IMR-90 (cell line): ENCODE results near the gene VOPP1. TPM values are rescaled to one million over a fixed set of nuclear protein-coding genes. Genes with fewer than 3 reads are reported as not detected.

Source experiments
- ATAC-seq: fragments of 200-7000 bp; cut with Tn5 transposase; 2 replicates; pipeline ENCODE4 v1.9.1; 2020; ENCODE audit warnings: low read depth, mild to moderate bottlenecking, moderate library complexity
- BruUV-seq: library from RNA; stranded (reverse); fragments of 400-500 nt; replicated peaks from 2 replicates; lab custom pipeline; 2021; lab: Mats Ljungman, UMichigan
- CTCF ChIA-PET: fragments of 300-600 bp; formaldehyde crosslinking; extraction: SDS; loops from one replicate; lab custom pipeline; 2021; ENCODE audit warnings: antibody characterized with exemption; lab: Yijun Ruan, JAX
- POLR2A ChIA-PET: fragments of 300-600 bp; sonication (Branson Sonifier 250); formaldehyde crosslinking; loops from one replicate; lab custom pipeline; 2022; ENCODE audit warnings: antibody characterized with exemption; ENCODE audit not compliant: unreplicated experiment; lab: Charles Lee
- DNase-seq: peaks from one replicate; pipeline ENCODE4 v3.0.0; 2013
- H2AFZ ChIP-seq: replicated peaks from 2 replicates; pipeline ENCODE3; 2013; ENCODE audit warnings: low read length, mild to moderate bottlenecking; ENCODE audit not compliant: poor library complexity
- H2AK5ac ChIP-seq: 2 replicates; pipeline ENCODE4 v1.6.1; 2013; ENCODE audit warnings: low read depth, low read length, inconsistent platforms
- H2AK9ac ChIP-seq: replicated peaks from 2 replicates; pipeline ENCODE3; 2013; ENCODE audit warnings: mild to moderate bottlenecking, low read depth, low read length, moderate library complexity; ENCODE audit not compliant: poor library complexity
- H2BK120ac ChIP-seq: 2 replicates; pipeline ENCODE4 v1.6.1; 2013; ENCODE audit warnings: low read depth, low read length, inconsistent platforms
- H2BK15ac ChIP-seq: 3 replicates; pipeline ENCODE4 v1.6.1; 2013; ENCODE audit warnings: low read depth, low read length, inconsistent platforms
- H2BK20ac ChIP-seq: 2 replicates; pipeline ENCODE4 v1.6.1; 2013; ENCODE audit warnings: low read depth, mild to moderate bottlenecking, inconsistent platforms, low read length, moderate library complexity
- H2BK5ac ChIP-seq: 2 replicates; pipeline ENCODE4 v1.6.1; 2013; ENCODE audit warnings: mild to moderate bottlenecking, low read depth, low read length, inconsistent platforms; ENCODE audit not compliant: poor library complexity, severe bottlenecking
- H3K14ac ChIP-seq: replicated peaks from 2 replicates; pipeline ENCODE4 v1.6.1; 2013; ENCODE audit warnings: low read depth, low read length, inconsistent platforms
- H3K18ac ChIP-seq: 2 replicates; pipeline ENCODE4 v1.6.1; 2013; ENCODE audit warnings: low read depth, low read length, control low read depth
- H3K23ac ChIP-seq: 2 replicates; pipeline ENCODE4 v1.6.1; 2013; ENCODE audit warnings: low read depth, low read length, inconsistent platforms
- H3K27ac ChIP-seq: 2 replicates; pipeline ENCODE4 v1.5.1; 2013; ENCODE audit warnings: mild to moderate bottlenecking, control low read depth, low read length; ENCODE audit not compliant: insufficient read depth
- H3K27me3 ChIP-seq: 2 replicates; pipeline ENCODE4 v1.6.1; 2013; ENCODE audit warnings: low read length; ENCODE audit not compliant: control insufficient read depth, insufficient read depth
- H3K36me3 ChIP-seq: 2 replicates; pipeline ENCODE4 v1.6.1; 2013; ENCODE audit warnings: low read length, mixed read lengths; ENCODE audit not compliant: control insufficient read depth, insufficient read depth
- H3K4ac ChIP-seq: 2 replicates; pipeline ENCODE4 v1.6.1; 2013; ENCODE audit warnings: low read depth, low read length, inconsistent platforms
- H3K4me1 ChIP-seq: 2 replicates; pipeline ENCODE4 v1.6.1; 2013; ENCODE audit warnings: low read length, mixed read lengths; ENCODE audit not compliant: control insufficient read depth, insufficient read depth
- H3K4me2 ChIP-seq: 2 replicates; pipeline ENCODE4 v1.6.1; 2013; ENCODE audit warnings: low read depth, mild to moderate bottlenecking, control low read depth, low read length, moderate library complexity
- H3K4me3 ChIP-seq: 2 replicates; pipeline ENCODE4 v1.5.1; 2013; ENCODE audit warnings: low read depth, mild to moderate bottlenecking, control low read depth, low read length, moderate library complexity; ENCODE audit not compliant: insufficient read depth
- H3K56ac ChIP-seq: 2 replicates; pipeline ENCODE4 v1.6.1; 2013; ENCODE audit warnings: low read length, inconsistent platforms; ENCODE audit not compliant: insufficient read depth; ENCODE audit errors: extremely low read depth
- H3K79me1 ChIP-seq, 2 experiments: 2 replicates each; pipeline ENCODE4 v1.6.1; 2013; ENCODE audit warnings: low read length in 2 of 2, inconsistent platforms in 1 of 2, low read depth in 1 of 2
- H3K9ac ChIP-seq: 2 replicates; pipeline ENCODE4 v1.6.1; 2013; ENCODE audit warnings: low read depth, low read length, control low read depth
- H3K9me1 ChIP-seq: 2 replicates; pipeline ENCODE4 v1.6.1; 2013; ENCODE audit warnings: low read length, inconsistent platforms; ENCODE audit not compliant: insufficient read depth
- H3K9me3 ChIP-seq: 2 replicates; pipeline ENCODE4 v1.6.1; 2013; ENCODE audit warnings: low read length; ENCODE audit not compliant: control insufficient read depth, insufficient read depth
- H4K20me1 ChIP-seq: 2 replicates; pipeline ENCODE4 v1.6.1; 2013; ENCODE audit warnings: low read length, inconsistent platforms; ENCODE audit not compliant: insufficient read depth
- H4K5ac ChIP-seq: 2 replicates; pipeline ENCODE4 v1.6.1; 2013; ENCODE audit warnings: mild to moderate bottlenecking, low read depth, low read length, control low read depth
- H4K8ac ChIP-seq, 2 experiments: 2 replicates each; pipeline ENCODE4 v1.6.1; 2013; ENCODE audit warnings: low read depth in 2 of 2, low read length in 2 of 2, control low read depth in 1 of 2, inconsistent platforms in 1 of 2
- H4K91ac ChIP-seq: 2 replicates; pipeline ENCODE4 v1.6.1; 2013; ENCODE audit warnings: low read depth, low read length, inconsistent platforms; ENCODE audit not compliant: insufficient read depth
- BHLHE40 ChIP-seq: fragments of 150-350 bp; IDR thresholded peaks from 2 replicates; pipeline ENCODE4 v1.6.1; 2016; ENCODE audit warnings: mild to moderate bottlenecking, low read depth, low read length
- CEBPB ChIP-seq: IDR thresholded peaks from 2 replicates; pipeline ENCODE4 v1.6.1; 2012; ENCODE audit warnings: low read depth, low read length, improper control_type of control experiment
- CHD1 ChIP-seq: IDR thresholded peaks from 2 replicates; pipeline ENCODE4 v1.6.1; 2012; ENCODE audit warnings: low read depth, low read length, improper control_type of control experiment
- CTCF ChIP-seq: conservative IDR thresholded peaks from 2 replicates; pipeline ENCODE4 v1.5.1; 2012; ENCODE audit warnings: mild to moderate bottlenecking, low read depth, low read length, improper control_type of control experiment
- FOS ChIP-seq: fragments of 150-350 bp; IDR thresholded peaks from 2 replicates; pipeline ENCODE4 v1.6.1; 2016; ENCODE audit warnings: low read depth, low read length
- MAFK ChIP-seq: IDR thresholded peaks from 2 replicates; pipeline ENCODE4 v1.6.1; 2012; ENCODE audit warnings: low read depth, low read length, improper control_type of control experiment
- MAZ ChIP-seq: IDR thresholded peaks from 2 replicates; pipeline ENCODE4 v1.6.1; 2012; ENCODE audit warnings: low read depth, mild to moderate bottlenecking, low read length, improper control_type of control experiment, moderate library complexity, borderline replicate concordance
- MXI1 ChIP-seq: IDR thresholded peaks from 2 replicates; pipeline ENCODE4 v1.6.1; 2012; ENCODE audit warnings: low read depth, mild to moderate bottlenecking, low read length, moderate library complexity, borderline replicate concordance
- NFE2L2 ChIP-seq: fragments of 150-350 bp; IDR thresholded peaks from 2 replicates; pipeline ENCODE4 v1.6.1; 2016; ENCODE audit warnings: low read depth, mild to moderate bottlenecking, low read length
- POLR2A ChIP-seq: IDR thresholded peaks from 2 replicates; pipeline ENCODE4 v1.6.1; 2012; ENCODE audit warnings: mild to moderate bottlenecking, low read depth, low read length
- RAD21 ChIP-seq: IDR thresholded peaks from 2 replicates; pipeline ENCODE4 v1.6.1; 2012; ENCODE audit warnings: low read length, improper control_type of control experiment
- RCOR1 ChIP-seq: IDR thresholded peaks from 2 replicates; pipeline ENCODE4 v1.6.1; 2012; ENCODE audit warnings: mild to moderate bottlenecking, low read length, improper control_type of control experiment; ENCODE audit not compliant: insufficient replicate concordance
- RFX5 ChIP-seq: IDR thresholded peaks from 2 replicates; pipeline ENCODE4 v1.8.0; 2012; ENCODE audit warnings: low read depth, mild to moderate bottlenecking, low read length, moderate library complexity
- SMC3 ChIP-seq: fragments of 150-350 bp; IDR thresholded peaks from 2 replicates; pipeline ENCODE4 v1.6.1; 2016; ENCODE audit warnings: low read depth, mild to moderate bottlenecking, antibody characterized with exemption, low read length, moderate library complexity
- whole genome bisulfite sequencing, 2 experiments: methylation state at CpG; one replicate each; pipeline versions ENCODE4 v1.1.5 to v1.1.7; 2013; ENCODE audit warnings: missing lambda C conversion rate in 2 of 2; ENCODE audit not compliant: insufficient read length in 1 of 2; ENCODE audit errors: extremely low coverage in 2 of 2; 5-methylcytosine and 5-hydroxymethylcytosine counted together
- dilution Hi-C: fragments of 300-500 bp; cut with HindIII; formaldehyde crosslinking; loops from one replicate; pipeline ENCODE4 v1.14.3; 2018; ENCODE audit warnings: low sequenced_read_pairs; ENCODE audit not compliant: unreplicated experiment
- in situ Hi-C: fragments of 300-500 bp; cut with MboI; formaldehyde crosslinking; loops from 3 replicates; pipeline ENCODE4 v1.14.3; 2019; ENCODE audit warnings: low sequenced_read_pairs, inconsistent platforms, mixed read lengths
- intact Hi-C: fragments of 100-400 bp; cut with micrococcal nuclease; formaldehyde crosslinking; loops from 2 replicates; pipeline ENCODE4 v1.10.0; 2022
- polyA plus RNA-seq, 3 experiments: library from polyadenylated mRNA; depleted of rRNA; stranded (reverse); fragments of >200 nt; gene quantifications; 2 replicates each; pipeline ENCODE4 v1.2.3, GENCODE V29; 2012; ENCODE audit warnings: low replicate concordance in 1 of 3
- total RNA-seq: library from RNA; depleted of rRNA; stranded (reverse); fragments of >200 nt; gene quantifications from 2 replicates; pipeline ENCODE4 v1.2.3, GENCODE V29; 2012
- TF ChIP-seq, protein P1 (sequence below): fragments of 150-350 bp; IDR thresholded peaks from 2 replicates; pipeline ENCODE4 v1.6.1; 2016; ENCODE audit warnings: low read depth, mild to moderate bottlenecking, low read length, moderate library complexity, borderline replicate concordance

Gene VOPP1
- total and polyA plus RNA-seq, 2 of the 4 experiments (the other 2 are of a cell fraction), result 60.2 to 94.5 TPM

GRCh38 chr7:55484241-55484640, 88.1 kb downstream of the VOPP1 start:
- Histone ChIP-seq H2AK5ac (no peak overlapping the region), H4K20me1 (peaks cover 3% of the 10 kb centered on the region; the same call in 1 of the 2 replicates), H3K23ac (no peak overlapping the region), H2AK9ac (no peak overlapping the region), H2BK5ac (no peak overlapping the region), H3K9me1 (peaks cover 9% of the 10 kb centered on the region), H3K9ac (no peak overlapping the region), H4K91ac (no peak overlapping the region), H4K5ac (no peak overlapping the region), H3K4ac (no peak overlapping the region), H3K27ac (no peak overlapping the region), H3K9me3 (no peaks in the 10 kb centered on the region), H2BK120ac (no peak overlapping the region), H2AFZ (no peak overlapping the region), H3K14ac (no peak overlapping the region), H4K8ac (no peak overlapping the region), H3K4me1 (peaks cover 6% of the 10 kb centered on the region; the same call in 1 of the 2 replicates), H3K27me3 (no peaks in the 10 kb centered on the region), H3K18ac (no peak overlapping the region), H3K4me2 (no peak overlapping the region), H3K36me3 (peaks cover 18% of the 10 kb centered on the region), H3K4me3 (no peak overlapping the region), H3K56ac (no peak overlapping the region), H2BK20ac (no peak overlapping the region), H3K79me1 (peaks cover 7 to 60% of the 10 kb centered on the region in 2 experiments; a peak in 3 of 4 replicates), H2BK15ac (no peak overlapping the region)
- no peak for TF ChIP-seq RAD21
- TF ChIP-seq BHLHE40, result no peak
- no peak for TF ChIP-seq FOS
- no peak for TF ChIP-seq MXI1
- no peak for TF ChIP-seq NFE2L2
- no peak for TF ChIP-seq MAFK
- TF ChIP-seq CEBPB, result no peak
- no peak for TF ChIP-seq RFX5
- no peak for TF ChIP-seq RCOR1
- TF ChIP-seq, protein P1, sequence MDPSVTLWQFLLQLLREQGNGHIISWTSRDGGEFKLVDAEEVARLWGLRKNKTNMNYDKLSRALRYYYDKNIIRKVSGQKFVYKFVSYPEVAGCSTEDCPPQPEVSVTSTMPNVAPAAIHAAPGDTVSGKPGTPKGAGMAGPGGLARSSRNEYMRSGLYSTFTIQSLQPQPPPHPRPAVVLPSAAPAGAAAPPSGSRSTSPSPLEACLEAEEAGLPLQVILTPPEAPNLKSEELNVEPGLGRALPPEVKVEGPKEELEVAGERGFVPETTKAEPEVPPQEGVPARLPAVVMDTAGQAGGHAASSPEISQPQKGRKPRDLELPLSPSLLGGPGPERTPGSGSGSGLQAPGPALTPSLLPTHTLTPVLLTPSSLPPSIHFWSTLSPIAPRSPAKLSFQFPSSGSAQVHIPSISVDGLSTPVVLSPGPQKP, result no peak
- TF ChIP-seq CHD1, result no peak
- TF ChIP-seq SMC3, result no peak
- TF ChIP-seq POLR2A, result no peak
- TF ChIP-seq MAZ, result no peak
- TF ChIP-seq CTCF, result no peak
- ChIA-PET CTCF (no interaction called here), POLR2A (no interaction called here)
- no TSS peak for BruUV-seq
- no peak for DNase-seq
- intact Hi-C loops, result no loop called here
- no peak for ATAC-seq
- in situ Hi-C loops, result no loop called here
- dilution Hi-C loops, result no loop called here
- WGBS, 2 experiments, result no CpG with 5 or more reads among the region's 5 CpGs
